ENCODE measurements around the gene PIP5K1B.

DNA sequence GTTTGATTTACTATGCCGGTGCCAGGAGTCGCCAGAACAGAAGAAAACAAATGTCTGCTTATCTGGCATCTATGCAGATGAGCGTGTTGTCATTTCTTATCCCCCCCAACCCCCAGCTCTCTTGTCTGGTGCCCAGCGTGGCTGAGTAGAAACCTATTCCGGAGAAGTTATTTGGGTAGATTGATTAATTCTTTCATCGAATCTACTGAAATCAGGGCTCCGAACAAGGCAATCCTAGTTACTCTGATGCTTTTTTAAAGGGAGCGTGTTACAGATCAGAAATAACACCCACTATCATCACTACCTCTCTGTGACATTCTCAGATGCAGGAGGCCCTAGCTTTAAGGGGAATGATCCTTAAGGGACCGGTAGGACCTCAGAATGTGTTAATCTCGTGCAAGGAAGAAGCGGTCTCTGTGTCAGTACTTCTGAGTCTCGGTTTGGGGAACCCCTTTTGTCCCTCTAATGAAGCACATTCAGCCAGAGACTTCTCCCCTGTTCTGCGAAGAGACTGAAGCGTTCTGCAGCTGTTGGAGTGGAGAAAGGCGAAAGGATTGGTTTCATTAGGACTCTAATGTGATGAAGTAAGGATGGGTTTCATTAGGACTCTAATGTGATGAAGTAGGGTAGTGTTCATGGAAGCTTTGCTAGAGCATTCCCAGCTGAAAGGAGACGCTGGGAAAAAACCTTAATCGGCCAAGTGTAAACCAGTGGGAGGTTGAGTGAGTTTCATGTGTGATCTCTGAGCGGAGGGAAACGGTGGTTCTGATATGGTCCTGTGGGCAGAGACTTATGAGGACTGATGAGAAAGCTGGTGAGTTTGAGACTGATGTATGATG, 1.5 kb downstream of the PIP5K1B start:
- TF ChIP-seq CTCF (IDR thresholded peaks at IDR 0.05; ENCODE audit: borderline replicate concordance, extremely low read depth, low read length, poor library complexity, severe bottlenecking) = no peak
- TF ChIP-seq EZH2 (IDR thresholded peaks at IDR 0.05; ENCODE audit: borderline replicate concordance, low read depth, low read length, severe bottlenecking) = no peak
